PFSK-1 (cell line): ENCODE measurements around the gene RAPGEF2.

Experiments used
- POLR2AphosphoS5 ChIP-seq: IDR thresholded peaks from 2 replicates; pipeline ENCODE4 v1.6.1; 2012; ENCODE audit warnings: low read depth, mild to moderate bottlenecking, control low read depth, low read length, moderate library complexity
- TF ChIP-seq, protein P1 (sequence below), 2 experiments: IDR thresholded peaks; 2 replicates each; pipeline versions ENCODE4 v1.6.1 to v1.8.0; 2011 to 2012; ENCODE audit warnings: low read depth in 2 of 2, low read length in 2 of 2, control low read depth in 1 of 2, inconsistent platforms in 1 of 2, mild to moderate bottlenecking in 1 of 2, moderate library complexity in 1 of 2; ENCODE audit not compliant: insufficient read depth in 1 of 2

DNA sequence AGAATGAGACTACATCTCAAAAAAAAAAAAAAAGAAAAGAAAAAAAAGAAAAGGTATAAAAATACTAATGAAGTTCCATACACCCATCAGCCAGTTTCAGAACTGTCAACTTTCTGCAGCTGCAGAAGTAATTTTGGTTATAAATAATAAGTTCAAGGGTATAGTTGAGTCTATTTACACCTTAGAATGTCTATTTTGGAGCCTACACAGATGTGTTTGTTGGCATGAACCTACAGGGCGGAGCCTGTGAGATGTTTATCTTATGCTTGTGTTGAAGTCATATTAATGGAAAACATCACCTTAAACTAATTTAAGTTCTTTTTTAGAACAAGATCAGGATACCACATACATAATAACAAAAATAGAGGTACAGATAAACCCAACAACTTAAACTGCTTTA is 85.8 kb downstream of the RAPGEF2 start:
- no peak for TF ChIP-seq POLR2AphosphoS5
- TF ChIP-seq, protein P1, sequence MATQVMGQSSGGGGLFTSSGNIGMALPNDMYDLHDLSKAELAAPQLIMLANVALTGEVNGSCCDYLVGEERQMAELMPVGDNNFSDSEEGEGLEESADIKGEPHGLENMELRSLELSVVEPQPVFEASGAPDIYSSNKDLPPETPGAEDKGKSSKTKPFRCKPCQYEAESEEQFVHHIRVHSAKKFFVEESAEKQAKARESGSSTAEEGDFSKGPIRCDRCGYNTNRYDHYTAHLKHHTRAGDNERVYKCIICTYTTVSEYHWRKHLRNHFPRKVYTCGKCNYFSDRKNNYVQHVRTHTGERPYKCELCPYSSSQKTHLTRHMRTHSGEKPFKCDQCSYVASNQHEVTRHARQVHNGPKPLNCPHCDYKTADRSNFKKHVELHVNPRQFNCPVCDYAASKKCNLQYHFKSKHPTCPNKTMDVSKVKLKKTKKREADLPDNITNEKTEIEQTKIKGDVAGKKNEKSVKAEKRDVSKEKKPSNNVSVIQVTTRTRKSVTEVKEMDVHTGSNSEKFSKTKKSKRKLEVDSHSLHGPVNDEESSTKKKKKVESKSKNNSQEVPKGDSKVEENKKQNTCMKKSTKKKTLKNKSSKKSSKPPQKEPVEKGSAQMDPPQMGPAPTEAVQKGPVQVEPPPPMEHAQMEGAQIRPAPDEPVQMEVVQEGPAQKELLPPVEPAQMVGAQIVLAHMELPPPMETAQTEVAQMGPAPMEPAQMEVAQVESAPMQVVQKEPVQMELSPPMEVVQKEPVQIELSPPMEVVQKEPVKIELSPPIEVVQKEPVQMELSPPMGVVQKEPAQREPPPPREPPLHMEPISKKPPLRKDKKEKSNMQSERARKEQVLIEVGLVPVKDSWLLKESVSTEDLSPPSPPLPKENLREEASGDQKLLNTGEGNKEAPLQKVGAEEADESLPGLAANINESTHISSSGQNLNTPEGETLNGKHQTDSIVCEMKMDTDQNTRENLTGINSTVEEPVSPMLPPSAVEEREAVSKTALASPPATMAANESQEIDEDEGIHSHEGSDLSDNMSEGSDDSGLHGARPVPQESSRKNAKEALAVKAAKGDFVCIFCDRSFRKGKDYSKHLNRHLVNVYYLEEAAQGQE (IDR thresholded peaks at IDR 0.05; ENCODE audit: insufficient read depth in 1 of 2, low read depth in 2 of 2, low read length in 2 of 2): no peak
